Measurements from ENCODE around the gene CDR2. TPM values are rescaled to one million over a fixed set of nuclear protein-coding genes. Genes with fewer than 3 reads are reported as not detected.

Gene CDR2
- total and polyA plus RNA-seq, 9 of the 15 experiments (the other 6 are each of a cell fraction or from before 2014, with no cell fraction given): 4.6 to 30.3 (median 19.9) TPM

- TF ChIP-seq POU5F1 (IDR thresholded peaks at IDR 0.05; ENCODE audit: borderline replicate concordance, low read depth, low read length, partially characterized antibody): no peak
- TF ChIP-seq ZKSCAN8 (CRISPR knock-in tag; IDR thresholded peaks at IDR 0.05): no peak
- TF ChIP-seq ZNF347 (CRISPR knock-in tag; IDR thresholded peaks at IDR 0.05; ENCODE audit: low read depth): no peak
- TF ChIP-seq ZBTB11 (CRISPR knock-in tag; IDR thresholded peaks at IDR 0.05): no peak
- TF ChIP-seq, protein P1, sequence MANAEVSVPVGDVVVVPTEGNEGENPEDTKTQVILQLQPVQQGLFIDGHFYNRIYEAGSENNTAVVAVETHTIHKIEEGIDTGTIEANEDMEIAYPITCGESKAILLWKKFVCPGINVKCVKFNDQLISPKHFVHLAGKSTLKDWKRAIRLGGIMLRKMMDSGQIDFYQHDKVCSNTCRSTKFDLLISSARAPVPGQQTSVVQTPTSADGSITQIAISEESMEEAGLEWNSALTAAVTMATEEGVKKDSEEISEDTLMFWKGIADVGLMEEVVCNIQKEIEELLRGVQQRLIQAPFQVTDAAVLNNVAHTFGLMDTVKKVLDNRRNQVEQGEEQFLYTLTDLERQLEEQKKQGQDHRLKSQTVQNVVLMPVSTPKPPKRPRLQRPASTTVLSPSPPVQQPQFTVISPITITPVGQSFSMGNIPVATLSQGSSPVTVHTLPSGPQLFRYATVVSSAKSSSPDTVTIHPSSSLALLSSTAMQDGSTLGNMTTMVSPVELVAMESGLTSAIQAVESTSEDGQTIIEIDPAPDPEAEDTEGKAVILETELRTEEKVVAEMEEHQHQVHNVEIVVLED (CRISPR knock-in tag; IDR thresholded peaks at IDR 0.05): no peak
- no peak for TF ChIP-seq ZNF121 (CRISPR knock-in tag; conservative IDR thresholded peaks at IDR 0.05)
- TF ChIP-seq SUPT5H (IDR thresholded peaks at IDR 0.05): no peak
- no peak for TF ChIP-seq YBX1 (IDR thresholded peaks at IDR 0.05)
- no peak for TF ChIP-seq ZNF589 (CRISPR knock-in tag; IDR thresholded peaks at IDR 0.05; ENCODE audit: low read depth)
- 0 out of 2 replicates have a peak, but pooled peaks have one; percentile 41 for TF ChIP-seq GABPB1 (CRISPR knock-in tag; IDR thresholded peaks at IDR 0.05)
- peak; percentile 25; the same call in 1 of the 2 replicates for TF ChIP-seq SPI1 (IDR thresholded peaks at IDR 0.05; ENCODE audit: borderline replicate concordance, low read depth, low read length)
- no peak for TF ChIP-seq ZNF583 (CRISPR knock-in tag; IDR thresholded peaks at IDR 0.05)
- TF ChIP-seq TCF3 (CRISPR knock-in tag; IDR thresholded peaks at IDR 0.05): peak; percentile 38
- no peak for TF ChIP-seq WHSC1 (IDR thresholded peaks at IDR 0.05; ENCODE audit: low read length)
- TF ChIP-seq JUND (IDR thresholded peaks at IDR 0.05; ENCODE audit: borderline replicate concordance, low read depth, low read length): peak; percentile 96
- TF ChIP-seq JUND (tag; IDR thresholded peaks at IDR 0.05; ENCODE audit: borderline replicate concordance, low read depth, low read length): peak; percentile 96
- no peak for TF ChIP-seq RBM17 (IDR thresholded peaks at IDR 0.05; ENCODE audit: borderline replicate concordance, low read depth, low read length)
- no peak for TF ChIP-seq ZNF124 (CRISPR knock-in tag; IDR thresholded peaks at IDR 0.05)
- TF ChIP-seq MECOM (CRISPR knock-in tag; IDR thresholded peaks at IDR 0.05): peak; percentile 77; the same call in 1 of the 2 replicates
- TF ChIP-seq E2F3 (CRISPR knock-in tag; IDR thresholded peaks at IDR 0.05): no peak
- TF ChIP-seq, protein P2, sequence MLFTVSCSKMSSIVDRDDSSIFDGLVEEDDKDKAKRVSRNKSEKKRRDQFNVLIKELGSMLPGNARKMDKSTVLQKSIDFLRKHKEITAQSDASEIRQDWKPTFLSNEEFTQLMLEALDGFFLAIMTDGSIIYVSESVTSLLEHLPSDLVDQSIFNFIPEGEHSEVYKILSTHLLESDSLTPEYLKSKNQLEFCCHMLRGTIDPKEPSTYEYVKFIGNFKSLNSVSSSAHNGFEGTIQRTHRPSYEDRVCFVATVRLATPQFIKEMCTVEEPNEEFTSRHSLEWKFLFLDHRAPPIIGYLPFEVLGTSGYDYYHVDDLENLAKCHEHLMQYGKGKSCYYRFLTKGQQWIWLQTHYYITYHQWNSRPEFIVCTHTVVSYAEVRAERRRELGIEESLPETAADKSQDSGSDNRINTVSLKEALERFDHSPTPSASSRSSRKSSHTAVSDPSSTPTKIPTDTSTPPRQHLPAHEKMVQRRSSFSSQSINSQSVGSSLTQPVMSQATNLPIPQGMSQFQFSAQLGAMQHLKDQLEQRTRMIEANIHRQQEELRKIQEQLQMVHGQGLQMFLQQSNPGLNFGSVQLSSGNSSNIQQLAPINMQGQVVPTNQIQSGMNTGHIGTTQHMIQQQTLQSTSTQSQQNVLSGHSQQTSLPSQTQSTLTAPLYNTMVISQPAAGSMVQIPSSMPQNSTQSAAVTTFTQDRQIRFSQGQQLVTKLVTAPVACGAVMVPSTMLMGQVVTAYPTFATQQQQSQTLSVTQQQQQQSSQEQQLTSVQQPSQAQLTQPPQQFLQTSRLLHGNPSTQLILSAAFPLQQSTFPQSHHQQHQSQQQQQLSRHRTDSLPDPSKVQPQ (CRISPR knock-in tag; IDR thresholded peaks at IDR 0.05; ENCODE audit: borderline replicate concordance): no peak
- no peak for TF ChIP-seq ZC3H11A (IDR thresholded peaks at IDR 0.05; ENCODE audit: low read depth, low read length)
Observed at GRCh38 chr16:22353191-22353919, 21.1 kb downstream of the CDR2 start (continued).
